Mucosa of descending colon (tissue), 3 donors: ENCODE results near the gene LITAF. TPM values are rescaled to one million over a fixed set of nuclear protein-coding genes. Genes with fewer than 3 reads are reported as not detected.

ENCODE experiments used
- ATAC-seq: fragments of 200-7000 bp; cut with Tn5 transposase; one replicate; pipeline ENCODE4 v1.9.1; 2020; ENCODE audit warnings: mild to moderate bottlenecking, moderate library complexity
- DNase-seq, 3 donors: peaks; one replicate each; pipeline ENCODE4 v3.0.0-alpha.2; 2020
- H3K36me3 ChIP-seq: fragments of 200-600 bp; one replicate; pipeline ENCODE4 v1.8.0; 2021; ENCODE audit warnings: low read depth, mild to moderate bottlenecking
- H3K4me1 ChIP-seq: fragments of 200-600 bp; one replicate; pipeline ENCODE4 v1.8.0; 2021; ENCODE audit warnings: low read depth, mild to moderate bottlenecking
- H3K4me3 ChIP-seq: fragments of 200-600 bp; one replicate; pipeline ENCODE4 v1.8.0; 2021; ENCODE audit warnings: mild to moderate bottlenecking
- H3K9me3 ChIP-seq: fragments of 200-600 bp; one replicate; pipeline ENCODE4 v1.8.0; 2021; ENCODE audit warnings: mild to moderate bottlenecking
- intact Hi-C, 2 donors: fragments of 100-400 bp; cut with DNase I in 1 of 2; cut with micrococcal nuclease in 1 of 2; formaldehyde crosslinking; loops; one replicate each; pipeline versions ENCODE4 v1.11.0 to v1.11.1; 2022; cut with DNase I, micrococcal nuclease
- total RNA-seq, 3 donors: library from RNA; stranded (reverse); fragmentation: NEBNext Ultra II Directional in 2 of 3; extraction: Animal tissue kit (Norgen Biotek cat#: 25700) in 2 of 3; gene quantifications; one replicate each; pipeline versions ENCODE4 v1.2.1 to v1.2.4, GENCODE V29; 2021 to 2023
- TF ChIP-seq, protein P1 (sequence below): fragments of 200-600 bp; IDR thresholded peaks from one replicate; pipeline ENCODE4 v1.8.0; 2022; ENCODE audit warnings: antibody characterized with exemption, mild to moderate bottlenecking
- donor health status: DM: no; HTN: no; CAD: no; lungs with moderate emphysema.
- donor health status: DM: no; HTN: no; CAD: no.
- donor health status: DM: no; HTN: yes; CAD: no.

LITAF gene
- total RNA-seq, 3 donors from 2014 or later: 140 to 308 (median 246) TPM

DNA sequence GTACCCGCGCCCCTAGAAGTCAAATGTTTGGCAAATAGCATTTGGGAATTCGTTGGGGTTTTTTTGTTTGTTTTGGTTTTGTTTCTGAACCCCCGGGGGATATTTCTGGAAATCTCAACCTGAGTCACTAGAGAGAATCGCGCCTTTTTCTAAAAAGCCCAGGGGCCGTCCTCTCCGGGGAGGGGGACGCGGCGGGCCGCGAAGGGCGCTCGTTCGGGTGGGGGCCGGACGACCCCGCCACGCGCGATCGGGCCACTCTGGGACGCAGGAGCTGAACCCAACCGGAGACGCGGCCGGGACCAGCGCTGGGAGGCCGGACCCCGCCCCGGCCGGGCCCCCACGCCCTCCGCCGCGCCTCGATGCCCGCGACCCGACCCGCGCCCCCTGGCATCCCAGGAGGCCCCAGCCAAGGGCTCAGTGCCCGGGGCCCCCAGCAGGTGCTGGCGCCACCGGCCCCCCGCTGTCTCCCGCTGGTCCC is 302 bp downstream of the LITAF start:
- H3K9me3 ChIP-seq: no peaks in the 10 kb centered on the region
- peak in 1 of 3 donors; percentile 65 for DNase-seq
- H3K36me3 ChIP-seq: no peaks in the 10 kb centered on the region
- peak; percentile 15 for ATAC-seq
- H3K4me3 ChIP-seq: peak overlapping the region; percentile 92
- TF ChIP-seq, protein P1, sequence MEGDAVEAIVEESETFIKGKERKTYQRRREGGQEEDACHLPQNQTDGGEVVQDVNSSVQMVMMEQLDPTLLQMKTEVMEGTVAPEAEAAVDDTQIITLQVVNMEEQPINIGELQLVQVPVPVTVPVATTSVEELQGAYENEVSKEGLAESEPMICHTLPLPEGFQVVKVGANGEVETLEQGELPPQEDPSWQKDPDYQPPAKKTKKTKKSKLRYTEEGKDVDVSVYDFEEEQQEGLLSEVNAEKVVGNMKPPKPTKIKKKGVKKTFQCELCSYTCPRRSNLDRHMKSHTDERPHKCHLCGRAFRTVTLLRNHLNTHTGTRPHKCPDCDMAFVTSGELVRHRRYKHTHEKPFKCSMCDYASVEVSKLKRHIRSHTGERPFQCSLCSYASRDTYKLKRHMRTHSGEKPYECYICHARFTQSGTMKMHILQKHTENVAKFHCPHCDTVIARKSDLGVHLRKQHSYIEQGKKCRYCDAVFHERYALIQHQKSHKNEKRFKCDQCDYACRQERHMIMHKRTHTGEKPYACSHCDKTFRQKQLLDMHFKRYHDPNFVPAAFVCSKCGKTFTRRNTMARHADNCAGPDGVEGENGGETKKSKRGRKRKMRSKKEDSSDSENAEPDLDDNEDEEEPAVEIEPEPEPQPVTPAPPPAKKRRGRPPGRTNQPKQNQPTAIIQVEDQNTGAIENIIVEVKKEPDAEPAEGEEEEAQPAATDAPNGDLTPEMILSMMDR: no peak
- intact Hi-C loops: no loop called here
- H3K4me1 ChIP-seq: peaks cover 20% of the 10 kb centered on the region

- peak; percentile 36 for ATAC-seq
- intact Hi-C loops: no loop called here
- peak; percentile 56 to 78 (median 69) for DNase-seq
- TF ChIP-seq, protein P1: no peak
- Histone ChIP-seq H3K4me3 (peak overlapping the region; percentile 92), H3K36me3 (no peaks in the 10 kb centered on the region), H3K4me1 (peaks cover 23% of the 10 kb centered on the region), H3K9me3 (no peaks in the 10 kb centered on the region)
These were observed 1.0 kb downstream of the LITAF start for GRCh38 chr16:11585460-11586377.

DNA sequence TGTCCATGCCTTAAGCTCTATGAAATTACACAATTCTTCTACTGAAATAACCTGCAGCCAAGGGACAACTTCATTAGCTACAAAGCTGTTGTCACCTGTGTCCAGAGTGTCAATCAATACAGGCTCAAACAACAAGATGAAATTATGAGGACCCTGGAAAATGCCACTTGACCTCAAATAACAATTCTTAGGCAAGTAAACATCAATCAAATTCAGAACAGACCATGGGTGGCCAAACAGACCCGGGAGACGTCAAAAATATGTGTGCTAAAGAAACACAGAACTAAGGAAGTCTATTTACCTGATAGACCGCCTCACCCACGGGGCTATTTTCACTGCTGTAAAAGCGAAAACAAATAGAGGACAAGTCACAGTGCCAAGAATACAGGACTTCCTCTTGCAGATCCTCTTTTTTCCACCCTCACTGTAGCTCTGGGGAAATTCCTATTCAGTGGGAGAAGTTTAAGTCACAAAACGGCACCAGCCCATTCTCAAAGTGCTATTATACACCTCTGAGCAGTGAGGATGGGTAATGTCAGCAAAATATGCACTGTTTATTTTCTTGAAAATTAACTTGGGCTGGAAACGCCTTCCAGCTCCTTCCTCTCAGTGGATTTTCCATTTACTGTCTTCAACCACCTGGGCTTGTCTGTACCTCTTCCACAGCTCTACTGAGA is 2.7 kb downstream of the LITAF start:
- no peak overlapping the region for H3K4me3 ChIP-seq
- peaks cover 25% of the 10 kb centered on the region for H3K4me1 ChIP-seq
- no peaks in the 10 kb centered on the region for H3K36me3 ChIP-seq
- TF ChIP-seq, protein P1: no peak
- peak; percentile 73 for ATAC-seq
- DNase-seq: peak in 2 of 3 donors; percentile 27 to 77
- intact Hi-C loops: no loop called here
- no peaks in the 10 kb centered on the region for H3K9me3 ChIP-seq

DNA sequence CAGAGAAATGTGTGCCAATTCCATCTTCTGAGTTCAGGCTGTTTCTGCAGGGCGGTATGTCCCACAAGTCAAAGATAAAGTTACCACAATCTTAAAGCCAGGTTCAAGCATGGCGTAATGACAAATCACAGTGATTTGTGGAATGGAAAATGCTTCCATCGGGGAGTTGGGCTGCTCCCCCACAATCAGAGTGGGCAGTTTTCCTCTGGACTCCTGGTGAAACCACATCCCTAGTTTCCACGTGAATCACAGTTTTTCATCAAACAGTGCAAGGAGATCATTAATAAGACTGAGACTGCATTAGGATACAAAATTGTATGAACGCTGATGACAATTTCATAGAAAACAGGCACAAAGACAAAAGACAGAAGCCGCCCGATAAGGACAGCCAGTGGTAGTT is 3.6 kb downstream of the LITAF start:
- Histone ChIP-seq H3K4me3 (no peak overlapping the region), H3K4me1 (peaks cover 25% of the 10 kb centered on the region), H3K9me3 (no peaks in the 10 kb centered on the region), H3K36me3 (no peaks in the 10 kb centered on the region)
- TF ChIP-seq, protein P1: no peak
- DNase-seq (no peak), ATAC-seq (no peak)
- intact Hi-C loops: no loop called here

DNA sequence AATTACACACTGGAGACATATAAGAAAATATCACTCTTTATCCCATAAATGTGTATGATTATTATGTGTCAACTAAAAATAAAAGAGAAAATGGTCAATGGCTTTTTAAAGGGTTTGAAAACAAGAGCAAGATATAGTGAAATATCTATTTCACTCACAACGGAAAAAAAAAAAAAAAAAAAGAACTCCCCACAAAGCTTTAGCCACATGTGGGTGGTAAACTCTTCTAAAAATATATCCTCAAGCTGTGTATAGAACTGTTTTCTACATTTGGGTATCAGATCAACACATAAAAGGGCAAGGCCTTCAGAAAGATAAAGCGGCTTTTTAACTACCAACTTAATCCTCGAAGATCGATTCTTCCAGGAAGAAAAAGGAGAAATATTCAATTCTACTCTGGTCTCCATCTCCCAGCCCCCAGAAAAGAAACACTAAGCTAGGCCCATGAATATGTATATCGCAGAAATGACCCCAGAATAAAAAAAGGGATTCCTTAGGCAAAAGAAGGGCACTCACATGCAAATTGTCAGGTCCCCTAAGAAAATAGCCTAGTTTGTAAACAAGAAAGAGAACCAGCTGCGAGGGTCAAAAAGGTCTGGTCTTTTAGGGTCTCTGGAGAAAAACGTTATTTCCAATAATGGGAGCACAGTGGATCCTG is 4.4 kb downstream of the LITAF start:
- H3K4me1 ChIP-seq: peaks cover 29% of the 10 kb centered on the region
- TF ChIP-seq, protein P1: no peak
- ATAC-seq: no peak
- no peaks in the 10 kb centered on the region for H3K9me3 ChIP-seq
- no peak for DNase-seq
- no peak overlapping the region for H3K4me3 ChIP-seq
- intact Hi-C loops: no loop called here
- no peaks in the 10 kb centered on the region for H3K36me3 ChIP-seq
